NCI-H1105 (cell line): ENCODE measurements around the gene WWOX.

Experiments used
- DNase-seq: peaks from one replicate; lab custom pipeline; 2025; lab: John Stamatoyannopoulos, UW

Gene WWOX

GRCh38 chr16:78439646-78440045 lies 340.2 kb downstream of the WWOX start:
- DNase-seq = no peak

DNA sequence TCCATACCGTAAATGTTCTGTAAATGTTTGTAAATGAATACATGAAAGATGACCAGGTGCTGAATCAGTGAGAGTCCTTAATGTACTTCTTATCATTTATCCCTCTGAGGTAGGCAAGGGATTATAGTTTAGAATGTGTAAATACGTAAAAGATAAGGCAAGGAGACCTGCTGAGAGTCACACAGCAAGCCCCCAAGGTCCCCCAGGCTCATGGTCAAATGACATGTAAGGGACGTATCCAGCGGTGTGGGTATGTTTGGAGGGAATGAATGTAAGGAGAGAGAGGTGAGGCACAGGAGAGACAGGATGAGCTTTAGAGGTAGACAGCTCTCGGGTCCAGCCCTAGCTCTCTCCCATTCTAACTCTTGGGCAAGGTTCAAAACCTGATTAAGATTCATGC lies 341.8 kb downstream of the WWOX start:
- DNase-seq = no peak

DNA sequence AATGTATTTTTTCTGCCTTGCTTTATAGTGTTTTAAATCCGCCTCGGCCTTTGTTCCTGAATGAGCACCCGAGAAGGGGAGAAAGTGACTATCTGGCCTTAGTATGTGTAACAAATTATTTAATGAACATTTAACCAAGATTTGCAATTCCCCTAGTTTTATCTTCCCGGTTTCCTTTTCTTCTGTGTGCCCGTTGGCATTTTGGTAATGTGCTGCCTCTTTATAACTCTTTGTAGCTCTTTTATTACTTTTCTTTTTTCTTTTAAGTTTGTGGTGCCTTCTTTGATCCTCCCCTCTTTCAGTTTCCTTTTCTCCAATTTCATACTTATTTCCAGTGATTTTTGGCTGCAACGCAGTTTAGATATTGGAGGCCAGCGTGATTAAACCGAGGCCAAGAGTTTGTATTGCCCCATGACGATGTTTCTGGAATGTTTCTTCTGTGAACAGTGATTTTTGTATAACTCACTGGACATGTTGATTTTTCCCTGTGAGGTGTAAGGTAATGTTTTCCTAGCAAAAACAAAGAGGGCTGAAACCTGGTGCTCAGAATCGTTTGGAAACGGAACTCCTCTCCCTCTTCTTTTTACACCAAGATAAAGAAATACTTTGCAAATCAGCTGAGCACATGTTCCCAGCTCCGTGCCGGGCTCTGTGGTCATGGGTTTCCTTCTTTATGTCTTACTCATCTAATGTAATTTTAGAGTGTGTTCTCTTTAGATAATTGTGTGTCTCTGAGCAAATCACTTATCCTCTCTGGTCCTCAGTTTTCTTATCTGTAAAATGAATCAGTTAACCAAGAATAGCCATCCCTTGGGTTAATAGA lies 344.3 kb downstream of the WWOX start:
- DNase-seq = no peak

DNA sequence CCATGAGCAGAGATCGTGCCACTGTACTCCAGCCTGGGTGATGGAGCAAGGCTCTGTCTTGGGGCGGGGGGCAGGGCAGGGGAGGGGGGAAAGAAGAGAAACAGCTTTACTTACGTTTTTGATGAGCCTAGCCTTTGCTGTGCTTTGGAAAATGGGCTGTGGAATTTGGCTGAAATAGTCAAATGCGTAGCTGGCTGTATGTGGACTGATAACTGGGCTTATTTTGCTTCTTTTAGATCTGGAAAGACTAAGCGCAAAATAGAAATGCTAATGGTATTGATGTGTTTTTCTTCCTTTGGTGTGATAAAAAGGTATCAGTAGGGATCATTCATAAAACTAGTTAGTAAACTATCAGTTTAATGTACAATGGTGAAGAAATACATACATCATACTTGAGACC lies 346.4 kb downstream of the WWOX start:
- no peak for DNase-seq

DNA sequence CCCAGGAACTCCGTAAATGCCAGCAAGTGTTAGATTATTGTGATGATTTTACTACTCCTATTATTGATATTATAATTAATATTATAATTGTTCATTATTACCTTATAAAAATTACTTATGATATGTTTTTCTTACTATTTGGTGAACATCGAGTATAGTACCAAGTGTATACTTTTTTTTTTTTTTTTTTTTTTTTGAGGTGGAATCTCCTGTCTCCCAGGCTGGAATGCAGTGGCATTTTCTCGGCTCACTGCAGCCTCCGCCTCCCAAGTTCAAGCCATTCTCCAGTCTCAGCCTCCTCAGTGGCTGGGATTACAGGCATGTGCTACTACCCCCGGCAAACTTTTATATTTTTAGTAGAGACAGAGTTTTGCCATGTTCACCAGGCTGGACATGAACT lies 347.0 kb downstream of the WWOX start:
- no peak for DNase-seq

DNA sequence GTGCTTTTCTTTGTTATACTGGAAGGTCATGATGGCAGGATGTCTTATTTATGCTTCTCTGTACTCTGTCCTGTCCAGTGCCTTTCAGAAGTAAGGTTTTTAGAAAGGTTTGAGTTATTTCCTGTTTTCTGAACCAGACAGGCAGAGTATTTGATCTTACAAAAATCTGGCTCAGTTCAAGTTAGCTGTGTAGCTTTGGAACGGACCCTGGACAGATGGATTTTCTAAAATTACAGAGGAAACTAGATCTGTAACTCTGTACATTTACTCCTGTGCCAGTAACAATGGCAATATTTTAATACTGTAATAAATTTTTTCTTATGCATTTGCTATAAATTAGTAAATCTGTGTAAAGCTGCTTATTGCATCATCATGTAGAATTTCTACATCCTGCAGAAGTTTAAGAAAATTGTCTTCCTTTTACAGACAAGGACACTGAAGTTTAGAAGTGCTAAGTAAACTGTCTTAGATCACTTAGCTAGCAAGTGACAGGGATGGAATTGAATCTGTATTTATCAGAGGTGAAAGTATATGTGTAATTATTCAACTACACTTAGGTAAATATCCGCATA lies 347.6 kb downstream of the WWOX start:
- no peak for DNase-seq

DNA sequence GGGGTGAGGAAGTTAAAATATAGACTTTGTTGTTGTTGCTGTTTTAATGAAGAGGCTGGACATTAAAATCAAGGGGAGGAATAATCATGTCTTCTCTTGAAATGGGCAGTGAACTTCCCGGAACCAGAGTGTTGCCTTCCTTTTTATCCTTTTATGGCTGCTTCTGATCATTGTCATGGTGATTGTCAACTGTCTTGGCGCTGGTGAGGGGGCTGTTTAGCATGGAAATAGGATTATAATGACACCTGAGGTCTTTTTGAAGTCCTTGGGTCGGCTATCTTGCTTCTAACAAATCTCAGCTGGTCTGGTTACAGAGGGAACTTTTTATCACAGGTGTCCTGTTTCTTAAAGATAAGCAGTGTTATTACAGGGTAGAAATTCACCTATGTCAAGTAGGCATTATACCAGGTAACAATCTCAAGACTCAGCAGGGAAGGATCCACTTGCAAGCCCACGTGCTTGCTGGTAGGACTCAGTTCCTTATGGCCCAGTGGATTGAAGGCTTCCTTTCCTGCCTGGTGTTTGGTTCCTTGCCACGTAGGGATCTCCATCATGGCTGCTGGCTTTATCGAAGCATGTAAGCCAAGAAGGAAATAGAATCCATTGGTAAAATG lies 349.3 kb downstream of the WWOX start:
- DNase-seq = no peak

DNA sequence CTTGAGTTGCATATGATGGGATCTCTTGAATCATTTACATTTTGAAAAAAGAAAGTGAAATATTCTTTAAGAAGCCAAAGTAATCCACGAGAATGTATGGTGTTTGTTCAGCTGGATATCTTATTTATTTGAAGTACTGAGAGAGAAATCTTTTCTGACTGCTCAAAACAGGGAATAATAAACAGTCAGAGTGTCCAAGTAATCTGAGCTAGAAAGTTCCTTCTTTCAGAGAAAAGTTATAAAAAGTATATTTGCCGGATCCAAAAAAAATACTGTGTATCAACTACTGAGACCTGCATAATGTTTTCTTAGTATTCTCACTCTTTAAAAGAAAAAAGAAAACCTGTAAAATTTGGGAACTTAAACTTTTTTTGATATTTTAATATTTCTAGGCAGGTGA lies 350.8 kb downstream of the WWOX start:
- DNase-seq = no peak

DNA sequence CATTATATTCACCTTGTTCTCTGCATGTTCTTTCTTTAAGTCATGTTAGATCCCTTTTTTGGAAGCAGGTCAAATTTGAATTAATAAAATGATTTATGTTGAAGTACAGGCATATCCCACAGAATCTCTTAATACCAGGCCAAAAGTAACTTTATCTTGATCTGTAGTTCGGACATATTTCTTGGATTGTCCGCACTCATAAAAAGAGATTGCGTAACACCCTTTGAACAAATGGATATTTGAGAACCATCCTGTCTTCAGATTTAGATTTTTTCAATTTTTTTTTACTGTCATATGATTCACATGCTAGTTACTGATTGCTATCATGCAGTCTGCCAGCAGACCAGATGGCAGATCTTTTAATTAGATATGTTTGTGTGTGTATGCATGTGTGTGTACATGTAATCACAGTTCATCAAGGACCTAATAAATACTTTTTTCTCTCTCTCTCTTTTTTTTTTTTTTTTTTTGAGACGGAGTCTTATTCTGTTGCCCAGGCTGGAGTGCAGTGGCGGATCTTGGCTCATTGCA lies 352.6 kb downstream of the WWOX start:
- DNase-seq = no peak

GRCh38 chr16:78455861-78456260 lies 356.4 kb downstream of the WWOX start:
- DNase-seq = no peak

DNA sequence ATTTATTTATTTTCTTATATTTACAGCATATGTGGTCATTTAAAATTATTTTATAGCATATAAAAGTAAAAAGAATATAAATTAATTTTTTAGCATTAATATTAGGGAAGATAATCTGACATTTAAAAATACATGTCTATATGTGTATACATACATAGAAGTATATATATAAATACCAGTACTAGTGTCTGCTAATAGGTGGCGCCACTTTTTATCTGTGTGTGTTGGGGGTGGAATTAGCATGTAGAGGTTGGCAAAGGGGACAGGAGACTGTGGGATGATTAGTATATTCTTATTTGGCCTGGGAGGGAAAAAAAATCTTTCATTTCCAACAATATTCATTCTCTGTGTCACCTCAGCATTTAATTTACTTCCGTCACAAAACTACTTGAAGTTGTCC lies 359.1 kb downstream of the WWOX start:
- DNase-seq = no peak

DNA sequence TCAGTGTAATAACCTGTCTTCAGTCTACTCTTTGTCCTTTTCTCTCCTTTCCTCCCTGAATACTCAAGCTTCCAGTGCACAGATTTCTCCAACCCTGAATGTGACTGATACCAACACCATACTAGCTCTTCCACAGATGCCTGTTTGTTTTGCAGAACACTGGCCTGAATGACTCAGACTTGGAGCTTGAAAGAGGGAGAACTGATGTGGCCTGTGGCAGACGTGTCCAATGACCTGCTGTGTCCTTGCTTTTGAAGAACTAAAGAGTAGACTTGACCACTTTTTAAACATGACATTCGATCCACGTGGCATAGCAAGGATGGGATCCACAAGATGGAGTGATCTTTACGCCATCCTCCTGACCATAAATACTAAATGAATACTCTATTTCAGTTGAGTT lies 361.0 kb downstream of the WWOX start:
- no peak for DNase-seq

GRCh38 chr16:78461087-78461486 lies 361.6 kb downstream of the WWOX start:
- no peak for DNase-seq

DNA sequence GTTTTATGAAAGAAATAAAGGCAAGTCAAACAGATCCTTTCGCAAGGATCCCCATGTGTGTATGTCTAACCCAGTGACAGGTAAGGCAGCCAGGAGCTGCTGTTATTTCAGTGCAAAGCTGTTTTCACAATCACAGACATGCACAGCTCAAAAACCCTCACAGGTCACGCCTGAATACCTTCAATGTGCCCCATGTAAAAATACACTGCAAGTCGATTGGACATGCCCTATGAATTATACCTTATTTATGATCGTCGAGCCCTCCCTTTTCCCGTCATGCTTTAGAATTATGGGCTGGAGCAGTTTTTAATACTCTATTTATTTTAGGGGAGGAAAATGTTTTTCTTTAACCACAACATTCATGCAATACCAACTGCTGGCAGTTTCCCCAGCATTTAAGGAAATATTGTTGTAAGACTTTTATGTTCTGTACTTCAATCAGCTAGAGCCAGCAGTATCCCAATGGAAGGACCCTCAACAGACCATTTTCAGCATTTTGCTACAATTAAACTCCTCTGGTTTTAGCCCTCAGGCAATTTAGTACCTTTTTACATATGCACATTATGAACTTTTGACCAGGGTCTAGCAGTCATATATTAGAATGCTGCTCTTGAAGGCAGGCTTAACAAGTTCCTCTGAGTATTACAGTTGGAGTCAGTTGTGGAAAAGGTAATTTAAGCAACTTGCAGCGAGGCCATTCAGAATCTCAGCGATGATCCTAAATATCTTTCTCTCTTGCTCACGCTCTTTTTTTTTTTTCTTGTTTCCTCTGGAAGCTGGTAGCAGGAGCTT lies 362.2 kb downstream of the WWOX start:
- peak; percentile 2 for DNase-seq

- DNase-seq = peak; percentile 24
These were observed 363.1 kb downstream of the WWOX start for GRCh38 chr16:78462288-78463208.

DNA sequence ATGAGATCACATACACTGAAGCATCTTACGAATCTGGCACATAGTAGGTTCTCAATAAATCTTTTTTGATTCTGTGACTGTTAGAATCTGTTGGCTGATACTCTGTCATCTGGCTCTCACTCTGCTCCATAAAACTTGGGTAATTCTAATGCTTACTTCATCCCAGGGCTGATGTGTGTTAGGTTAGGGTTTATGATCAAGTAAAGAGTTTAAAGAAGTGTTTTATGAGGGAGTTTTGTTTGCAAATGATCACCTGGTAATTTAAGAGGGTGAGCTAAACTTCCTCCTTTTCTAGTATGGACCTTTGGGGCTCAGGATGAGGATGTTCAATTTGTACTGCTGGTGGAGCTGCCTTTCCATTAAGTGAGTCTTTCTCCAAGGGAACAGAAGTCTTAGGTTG lies 364.1 kb downstream of the WWOX start:
- DNase-seq = no peak

DNA sequence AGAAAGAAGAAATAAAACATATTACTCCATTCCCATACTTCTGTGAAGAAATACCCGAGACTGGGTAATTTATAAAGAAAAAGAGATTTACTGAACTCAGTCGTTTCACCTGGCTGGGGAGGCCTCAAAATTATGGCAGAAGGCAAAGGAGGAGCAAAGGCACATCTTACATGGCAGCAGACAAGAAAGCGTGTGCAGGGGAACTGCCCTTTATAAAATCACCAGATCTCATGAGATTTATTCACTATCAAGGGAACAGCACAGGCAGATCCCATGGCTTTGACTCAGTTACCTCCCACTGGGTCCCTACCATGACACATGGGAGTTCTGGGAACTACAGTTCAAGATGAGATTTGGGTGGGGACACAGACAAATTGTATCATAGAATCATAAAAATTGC lies 365.4 kb downstream of the WWOX start:
- DNase-seq = no peak

GRCh38 chr16:78465730-78466129 lies 366.3 kb downstream of the WWOX start:
- DNase-seq = no peak

- DNase-seq = no peak
These were observed 370.3 kb downstream of the WWOX start for GRCh38 chr16:78469787-78470186.

- no peak for DNase-seq
These were observed 373.7 kb downstream of the WWOX start for GRCh38 chr16:78473031-78473699.

DNA sequence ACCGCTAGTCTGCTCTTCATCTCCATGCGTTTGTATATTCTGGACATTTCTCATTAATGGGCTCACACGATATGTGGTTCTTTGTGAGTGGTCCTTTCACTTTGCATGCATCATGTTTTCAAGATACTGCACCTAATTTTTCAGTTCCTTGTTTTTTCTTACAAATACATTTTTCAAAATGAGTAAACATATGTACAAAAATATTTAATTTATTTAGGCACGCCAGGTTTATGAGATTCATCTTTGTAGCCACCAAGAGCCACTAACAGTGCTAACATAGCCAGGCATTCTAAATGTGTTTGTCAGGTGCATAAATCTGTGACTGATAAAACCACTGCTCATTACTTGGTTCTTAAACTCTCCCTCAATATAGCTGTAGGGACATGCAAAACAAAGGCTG lies 375.3 kb downstream of the WWOX start:
- DNase-seq = no peak
